ENCODE measurements around the gene COG5. TPM values are rescaled to one million over a fixed set of nuclear protein-coding genes. Genes with fewer than 3 reads are reported as not detected.

Gene COG5
- 10 to 100 TPM; 23.9 to 36.5 (median 28.1) TPM for polyA plus RNA-seq (ENCODE audit: insufficient read length in 10 of 10)
- long read RNA-seq, donor 1, full-length matches to known transcripts: 4 of 4 reads
- long read RNA-seq, donor 1, partial matches to known transcripts: 0 of 4 reads
- long read RNA-seq, donor 1, other reads (novel, unspliced or antisense): 0 of 4 reads
- long read RNA-seq, donor 2, full-length matches to known transcripts: 4 of 72 reads
- long read RNA-seq, donor 2, partial matches to known transcripts: 68 of 72 reads
- long read RNA-seq, donor 2, other reads (novel, unspliced or antisense): 0 of 72 reads
- long read RNA-seq, donor 3: 0 reads
- long read RNA-seq, donor 4, full-length matches to known transcripts: 2 of 35 reads
- long read RNA-seq, donor 4, partial matches to known transcripts: 7 of 35 reads
- long read RNA-seq, donor 4, other reads (novel, unspliced or antisense): 26 of 35 reads
- long read RNA-seq, donor 5, full-length matches to known transcripts: 3 of 3 reads
- long read RNA-seq, donor 5, partial matches to known transcripts: 0 of 3 reads
- long read RNA-seq, donor 5, other reads (novel, unspliced or antisense): 0 of 3 reads
- long read RNA-seq, donor 6, full-length matches to known transcripts: 6 of 11 reads
- long read RNA-seq, donor 6, partial matches to known transcripts: 5 of 11 reads
- long read RNA-seq, donor 6, other reads (novel, unspliced or antisense): 0 of 11 reads
- long read RNA-seq, donor 7, full-length matches to known transcripts: 3 of 3 reads
- long read RNA-seq, donor 7, partial matches to known transcripts: 0 of 3 reads
- long read RNA-seq, donor 7, other reads (novel, unspliced or antisense): 0 of 3 reads
- long read RNA-seq, donor 8, full-length matches to known transcripts: 3 of 3 reads
- long read RNA-seq, donor 8, partial matches to known transcripts: 0 of 3 reads
- long read RNA-seq, donor 8, other reads (novel, unspliced or antisense): 0 of 3 reads
- long read RNA-seq, donor 9, partial matches to known transcripts: 6 of 6 reads
- long read RNA-seq, donor 9, other reads (novel, unspliced or antisense): 0 of 6 reads

DNA sequence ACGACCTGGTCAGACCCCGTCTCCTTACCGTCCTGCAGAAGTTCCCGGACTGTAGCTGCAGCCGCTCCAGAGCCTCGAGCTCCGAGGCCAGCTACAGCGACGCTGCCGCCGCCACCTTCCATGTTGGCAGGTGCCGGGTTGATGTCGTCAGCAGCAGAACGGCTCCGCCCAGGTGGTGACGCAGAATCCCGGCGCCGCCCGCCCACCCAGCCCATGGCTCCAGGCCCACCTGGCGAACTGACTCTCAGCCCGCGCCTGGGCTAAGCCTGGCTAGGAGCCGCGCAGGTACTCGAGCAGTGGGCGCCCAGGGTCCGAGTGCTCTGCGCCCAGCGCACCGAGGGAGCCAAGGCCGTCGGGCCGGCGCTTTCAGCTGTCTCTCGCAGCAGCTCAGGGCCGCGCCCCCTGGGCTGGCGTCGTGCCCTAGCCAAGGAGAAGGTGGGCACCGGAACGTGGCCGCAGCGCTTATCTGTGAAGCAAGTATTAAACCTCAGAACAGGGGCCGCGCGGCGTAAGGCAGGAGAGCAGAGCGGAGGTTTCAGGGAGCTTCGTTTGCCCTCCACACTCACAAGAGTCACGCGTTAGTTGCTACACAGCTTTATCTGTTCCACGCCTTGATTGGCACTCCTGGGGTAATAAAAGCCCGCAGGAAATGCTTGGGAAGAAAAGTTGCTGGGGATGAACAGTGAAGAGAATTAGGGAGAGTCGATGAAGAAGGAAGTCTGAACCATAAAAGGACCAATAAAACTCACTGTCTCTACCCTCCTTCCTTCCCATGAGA lies at the start of gene COG5, which contains the start of gene DUS4L:
Gene COG5, minus strand, starts transcription at position 146 of the 778 bp plus-strand sequence. Its CDS starts 24 bp downstream, at position 122.
Gene DUS4L, plus strand, starts transcription at position 197 of the 778 bp plus-strand sequence. CDS start 3,100 bp downstream, outside the sequence.
- peak; percentile 80 to 96 (median 90) for DNase-seq

DNA sequence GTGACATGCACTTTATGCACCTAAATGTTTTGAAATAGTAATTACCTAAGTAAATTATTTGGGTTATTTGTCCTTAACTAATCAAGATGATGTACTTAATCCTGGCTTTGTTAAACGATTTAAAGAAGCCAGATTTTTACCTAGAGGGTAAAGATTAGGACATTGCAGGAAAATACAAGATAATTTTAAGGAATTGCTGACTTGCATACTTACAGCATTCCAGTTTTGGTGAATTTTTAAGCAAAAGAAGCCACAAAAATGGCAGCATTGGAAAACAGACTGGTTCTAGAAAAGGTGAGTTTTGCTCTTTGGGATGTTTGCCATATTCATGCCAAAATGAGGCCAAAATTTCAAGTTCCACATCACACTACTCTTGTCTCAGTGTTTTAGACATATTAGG lies 49.7 kb upstream of the COG5 start:
- DNase-seq: no peak

DNA sequence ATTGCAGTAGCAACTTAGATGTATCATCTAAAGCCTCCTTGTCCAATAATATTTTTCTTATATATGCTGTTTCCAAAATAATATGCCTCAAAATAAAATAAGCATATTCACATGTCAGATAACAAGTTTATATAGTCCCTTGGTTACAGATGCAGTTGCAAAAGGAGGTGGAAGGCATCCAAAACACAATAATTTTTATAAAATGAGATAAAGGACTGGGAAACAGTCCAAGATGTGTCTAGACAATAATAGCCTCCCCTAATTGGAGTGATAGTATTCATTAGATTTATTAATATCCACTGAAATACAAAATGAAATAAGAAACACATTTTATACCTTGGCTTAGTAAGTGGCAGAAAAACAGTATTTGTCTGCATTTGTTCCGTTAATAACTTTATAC lies 46.6 kb upstream of the COG5 start:
- peak in 2 of 3 donors; percentile 9 to 11 for DNase-seq

DNA sequence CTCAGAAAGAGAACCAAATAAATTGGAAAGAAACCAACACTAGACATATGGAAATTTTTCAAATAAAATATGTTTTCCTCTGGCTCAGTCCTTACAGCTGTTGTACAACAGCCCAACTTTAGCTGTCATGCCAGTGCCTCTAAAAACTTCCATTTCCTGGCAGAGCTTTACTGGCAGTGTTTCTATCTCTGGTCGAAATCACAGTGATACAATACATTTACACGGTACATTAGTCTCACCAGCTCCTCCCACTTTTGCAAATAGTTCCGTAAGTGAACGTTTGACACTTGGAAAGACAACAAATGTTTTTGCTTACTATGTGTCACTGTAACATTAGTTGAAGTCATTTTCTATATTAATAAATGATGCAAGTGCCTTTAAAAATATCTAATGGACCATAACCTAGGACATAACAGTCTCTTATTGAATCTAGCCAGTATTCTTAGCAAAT lies 46.1 kb upstream of the COG5 start:
- peak; percentile 29 to 79 (median 55) for DNase-seq

DNA sequence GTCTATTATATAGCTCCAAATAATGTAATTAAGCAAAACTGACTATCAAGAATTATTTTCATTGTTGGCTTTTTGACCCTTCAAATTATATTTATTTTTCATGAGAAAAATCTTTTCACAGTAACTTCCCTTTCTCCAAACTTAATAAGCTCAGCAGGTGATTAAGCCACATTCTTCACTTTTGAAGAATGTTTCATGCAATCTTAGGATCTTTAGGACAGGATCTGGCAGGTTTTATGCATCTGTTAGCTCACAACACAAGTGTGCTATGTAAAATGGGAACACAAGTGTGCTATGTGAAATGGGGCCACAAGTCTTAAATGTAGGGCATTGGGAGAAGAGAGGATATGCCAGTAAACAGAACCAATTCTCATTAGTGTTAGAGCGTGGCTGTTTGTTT lies 42.6 kb upstream of the COG5 start:
- DNase-seq: no peak

DNA sequence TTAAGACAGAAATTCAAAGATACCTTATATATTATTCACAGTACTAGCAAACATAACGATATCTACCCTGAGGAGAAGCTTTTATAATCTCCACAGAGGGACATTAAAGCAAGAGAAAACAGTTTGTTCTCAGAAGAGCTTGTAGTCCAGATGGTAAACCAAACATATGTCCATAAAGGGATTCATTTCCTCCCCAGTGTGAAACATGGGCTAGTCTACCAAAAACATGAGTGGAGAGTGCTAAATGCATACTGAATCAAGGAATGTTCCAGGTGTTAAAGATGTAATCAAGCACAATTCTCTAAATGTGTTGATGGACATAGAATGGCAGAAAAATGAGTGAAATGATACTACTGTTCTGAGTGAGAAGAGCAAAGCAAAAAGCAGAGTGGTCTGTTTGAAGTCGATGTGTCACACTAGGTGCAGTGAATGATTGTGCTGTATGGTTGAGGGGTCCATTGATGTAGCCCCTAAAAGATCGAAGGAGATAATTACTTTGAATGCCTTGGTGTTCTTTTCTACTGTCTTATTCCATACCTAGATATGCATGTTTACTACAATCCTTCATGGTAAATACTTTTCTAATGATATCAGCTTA lies 41.6 kb upstream of the COG5 start:
- no peak for DNase-seq

DNA sequence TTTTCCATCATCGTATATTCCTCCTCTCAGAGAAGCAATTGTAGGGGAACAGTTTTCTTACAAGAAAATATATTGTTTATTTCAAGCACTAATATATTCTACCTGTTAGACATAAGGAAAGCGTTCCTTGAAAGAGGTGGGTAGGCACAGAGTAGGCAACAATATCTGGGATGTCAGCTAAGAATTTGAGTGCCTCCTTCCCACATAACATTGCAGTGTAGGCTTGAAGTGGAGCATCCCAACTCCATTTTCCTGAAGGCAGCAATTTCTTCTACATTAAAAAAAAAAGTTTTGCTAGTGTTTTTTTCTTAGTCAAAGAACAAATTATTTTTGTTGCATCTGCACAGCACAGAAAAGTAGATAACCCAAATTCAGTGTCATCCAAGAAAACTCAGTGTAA lies 37.1 kb upstream of the COG5 start:
- DNase-seq: no peak

DNA sequence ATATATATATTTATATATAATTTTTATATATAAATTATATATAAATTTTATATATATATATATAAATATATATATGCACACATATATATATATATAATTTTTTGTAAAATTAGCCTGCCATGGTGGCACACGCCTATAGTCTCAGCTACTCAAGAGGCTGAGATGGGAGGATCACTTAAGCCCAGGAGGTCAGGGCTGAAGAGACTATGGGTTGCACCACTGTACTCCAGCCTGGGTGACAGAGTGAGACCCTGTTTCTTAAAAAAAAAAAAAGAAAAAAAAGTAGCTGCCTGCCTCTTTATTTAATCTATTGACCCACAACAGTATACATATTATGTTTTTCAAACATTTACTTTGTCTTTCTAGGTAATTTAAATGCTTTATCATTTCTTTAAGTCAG lies 35.5 kb upstream of the COG5 start:
- no peak for DNase-seq

DNA sequence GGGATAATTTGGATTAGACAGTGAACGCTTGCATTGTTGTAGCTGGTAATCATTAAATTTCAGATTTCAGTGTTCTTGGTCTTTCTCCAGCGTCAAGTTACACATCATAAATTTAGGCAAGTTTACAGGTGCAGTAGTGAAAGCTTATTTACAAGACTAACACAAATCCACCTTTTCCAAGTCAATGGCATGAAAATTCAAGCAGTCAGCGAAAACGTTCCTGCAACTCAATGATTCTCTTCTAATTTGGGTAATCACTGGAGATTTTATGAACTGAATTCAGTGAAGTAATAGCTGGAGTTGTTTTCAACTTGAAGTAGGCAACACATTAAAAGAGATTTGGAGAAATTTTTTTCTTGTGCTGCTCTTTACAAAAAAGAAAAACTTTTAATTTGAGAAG lies 34.2 kb upstream of the COG5 start:
- no peak for DNase-seq

DNA sequence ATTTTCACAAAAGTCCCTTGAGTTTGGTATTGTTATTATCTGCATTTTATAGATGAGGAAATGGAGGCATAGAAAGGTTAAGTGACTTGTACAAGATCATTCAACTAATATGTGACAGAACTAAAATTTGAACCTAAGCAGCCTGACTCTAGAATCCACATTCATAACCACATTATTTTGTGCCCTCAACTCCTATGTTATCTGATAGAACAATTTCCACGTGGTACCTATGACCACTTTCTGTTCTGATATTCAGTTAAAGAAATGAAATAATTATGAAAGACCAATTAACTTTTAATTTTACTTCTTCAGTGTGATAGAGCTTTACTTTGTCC lies 33.8 kb upstream of the COG5 start:
- no peak for DNase-seq

DNA sequence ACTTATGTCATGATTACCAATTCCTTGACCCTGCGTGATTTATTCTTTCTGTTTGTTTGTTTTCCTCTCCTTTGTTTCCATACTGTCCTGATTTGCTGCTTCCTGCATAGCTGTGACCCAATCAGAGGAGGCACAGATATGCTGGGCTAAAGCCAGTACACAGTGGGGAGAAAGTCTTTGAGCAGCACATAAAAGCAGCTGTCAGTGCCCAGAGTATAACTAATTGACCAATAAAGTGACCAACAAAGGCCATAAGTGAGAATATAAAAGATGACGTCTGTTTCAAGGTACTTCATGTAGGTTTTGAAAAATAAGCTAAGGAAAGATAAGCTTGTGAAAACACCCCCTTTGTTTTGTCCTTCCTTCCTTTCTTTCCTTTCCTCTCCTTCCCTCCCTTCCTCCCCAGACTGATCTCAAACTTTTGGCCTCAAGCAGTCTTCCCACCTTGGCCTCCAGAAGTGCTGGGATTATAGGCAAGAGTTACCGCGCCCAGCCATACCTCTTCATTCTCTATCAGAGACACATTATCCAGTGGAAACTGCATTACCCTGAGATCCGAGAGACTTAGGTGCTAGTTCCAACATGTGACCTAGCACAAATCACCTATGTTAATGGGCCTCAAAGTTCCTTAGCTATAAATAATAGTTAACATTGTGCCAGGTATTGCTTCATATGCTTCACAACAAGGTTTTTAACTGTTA lies 33.3 kb upstream of the COG5 start:
- no peak for DNase-seq

DNA sequence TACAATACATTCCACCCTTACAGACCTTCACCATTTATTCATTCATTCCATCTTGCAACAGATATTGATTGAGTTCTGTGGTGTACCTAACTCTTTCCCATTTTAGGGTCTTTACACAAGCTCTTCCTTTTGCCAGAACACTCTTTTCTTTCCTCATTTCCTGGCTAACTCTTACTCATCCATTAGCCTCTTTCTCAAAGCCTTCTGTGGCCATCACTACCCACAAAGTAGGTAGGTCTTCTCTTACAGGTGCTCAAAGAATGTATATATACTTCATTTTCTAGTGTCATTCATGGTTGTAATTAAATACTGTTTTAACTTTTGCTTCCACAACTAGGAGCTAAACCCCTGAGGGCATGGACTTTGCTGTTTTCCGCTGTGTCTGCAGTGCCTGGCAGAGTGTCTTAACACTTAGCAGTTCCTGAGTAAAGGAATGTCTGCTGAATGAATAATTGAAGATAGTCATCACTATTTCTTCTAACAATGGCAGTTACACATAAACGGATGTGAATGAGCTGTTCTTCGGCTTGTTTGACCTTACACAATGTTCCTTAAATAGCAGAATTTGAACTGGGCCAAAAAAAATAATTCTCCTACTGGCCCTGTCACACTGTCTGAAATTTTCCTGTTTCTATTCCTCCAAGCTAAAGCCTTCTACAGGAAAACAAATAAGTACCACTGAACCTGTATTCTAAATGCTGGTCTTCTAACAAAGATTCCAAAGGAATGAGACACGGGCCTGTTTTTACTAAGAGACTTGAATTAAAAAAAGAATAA lies 31.4 kb upstream of the COG5 start:
- peak in 1 of 3 donors; percentile 78 for DNase-seq

DNA sequence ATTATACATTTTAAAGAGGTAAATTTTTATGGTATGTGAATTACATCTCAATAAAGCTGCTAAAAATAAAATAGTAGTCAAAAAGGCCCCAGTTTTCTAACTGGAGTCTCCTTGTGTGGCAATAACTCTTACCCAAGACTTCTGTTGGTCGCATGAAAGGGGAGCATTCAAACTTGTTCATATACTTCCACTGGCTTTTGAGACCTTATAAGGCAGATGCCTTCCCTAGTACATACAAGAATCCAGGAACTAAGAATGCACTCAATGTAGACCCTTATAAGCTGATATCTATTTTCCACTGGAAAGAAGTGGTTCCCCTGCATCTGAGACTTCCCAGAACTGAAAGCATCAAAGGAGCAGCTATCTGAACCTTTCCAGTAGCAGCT lies 29.3 kb upstream of the COG5 start:
- DNase-seq: no peak

DNA sequence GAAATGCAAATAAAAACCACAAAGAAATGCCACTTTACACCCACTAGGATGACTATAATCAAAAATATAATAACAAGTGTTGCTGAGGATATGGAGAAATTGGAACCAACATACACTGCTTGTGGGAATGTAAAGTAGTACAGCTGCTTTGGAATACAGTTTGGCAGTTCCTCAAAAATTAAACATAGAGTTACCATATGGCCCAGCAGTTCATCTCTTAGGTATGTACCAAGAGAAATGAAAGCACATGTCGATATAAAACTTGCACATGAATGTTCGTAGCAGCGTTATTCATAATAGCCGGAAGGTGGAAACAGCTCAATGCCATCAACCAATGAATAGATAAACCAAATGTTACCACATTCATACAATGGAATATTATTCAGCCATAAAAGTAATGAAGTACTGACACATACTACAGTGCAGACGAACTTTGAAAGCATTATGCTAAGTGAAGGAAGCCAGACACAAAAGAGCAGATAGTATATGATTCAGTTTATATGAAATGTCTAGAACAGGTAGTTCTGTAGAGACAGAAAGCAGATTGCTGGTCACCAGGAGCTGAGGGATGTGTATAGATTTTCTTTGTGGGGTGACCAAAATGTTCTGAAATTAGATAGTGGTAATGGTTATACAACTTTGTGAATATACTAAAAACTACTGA lies 28.8 kb upstream of the COG5 start:
- peak in 1 of 3 donors; percentile 64 for DNase-seq

DNA sequence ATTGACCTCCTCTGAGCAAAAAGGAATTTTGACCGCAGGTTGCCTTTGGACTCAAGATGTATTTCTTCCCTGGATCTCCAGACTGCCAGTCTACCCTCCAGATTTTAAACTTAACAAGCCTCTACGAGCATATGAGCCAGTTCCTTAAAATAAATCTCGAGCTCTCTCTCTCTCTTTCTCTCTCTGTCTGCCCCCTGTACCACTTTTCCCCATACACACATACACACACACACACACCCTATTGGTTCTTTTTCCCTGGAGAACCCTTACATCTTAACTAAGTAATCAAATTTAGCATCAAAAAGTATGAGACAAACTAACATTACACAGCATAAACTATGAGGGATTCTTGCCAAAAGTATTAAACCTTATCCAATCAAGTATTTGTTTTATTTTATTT lies 27.7 kb upstream of the COG5 start:
- DNase-seq: no peak

DNA sequence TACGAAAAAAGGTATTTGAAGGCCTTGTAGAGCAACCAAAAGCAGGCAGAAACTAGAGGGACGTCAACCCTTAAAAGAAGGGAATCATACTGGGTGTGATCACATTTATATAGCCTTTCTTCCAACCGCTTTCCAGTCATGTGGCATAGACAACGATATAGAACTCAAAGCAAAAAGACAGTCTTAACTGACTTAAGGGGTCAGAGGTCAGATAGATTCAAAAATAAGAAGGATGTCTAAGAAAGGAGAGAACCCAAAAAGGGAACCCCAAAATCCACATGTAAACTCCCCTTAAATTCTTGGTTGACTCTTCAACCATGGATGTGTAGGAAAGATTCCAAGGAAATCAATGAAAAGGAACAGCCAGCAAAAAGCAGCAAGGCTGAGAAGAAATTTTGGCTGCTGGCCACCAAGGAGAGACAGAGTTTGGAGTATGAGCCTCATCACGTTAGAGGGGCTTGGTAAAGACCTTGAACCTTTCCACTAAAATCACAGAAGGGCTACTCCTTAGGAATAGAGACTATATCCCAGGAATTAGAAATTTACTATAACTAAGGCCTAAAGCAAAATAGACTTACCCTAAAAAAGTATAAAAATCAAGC lies 24.9 kb upstream of the COG5 start:
- DNase-seq: no peak

DNA sequence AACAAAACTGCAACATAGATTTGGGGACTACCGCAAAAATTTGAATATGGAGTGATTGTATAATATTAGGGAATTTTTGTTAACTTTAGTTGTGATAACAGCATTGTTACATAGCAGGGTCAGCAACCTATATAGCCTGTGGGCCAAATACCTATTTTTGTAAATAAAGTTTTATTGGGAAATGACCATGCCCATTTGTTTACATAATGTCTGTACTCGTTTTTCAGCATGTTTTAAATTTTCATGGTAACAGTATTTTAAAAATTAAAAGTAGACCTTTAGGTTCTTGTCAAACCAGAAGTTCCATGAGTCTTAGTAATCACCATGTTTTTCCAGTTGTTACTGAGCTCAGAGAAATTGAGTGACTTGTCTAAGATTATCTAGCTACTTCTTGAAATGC lies 21.0 kb upstream of the COG5 start:
- no peak for DNase-seq

DNA sequence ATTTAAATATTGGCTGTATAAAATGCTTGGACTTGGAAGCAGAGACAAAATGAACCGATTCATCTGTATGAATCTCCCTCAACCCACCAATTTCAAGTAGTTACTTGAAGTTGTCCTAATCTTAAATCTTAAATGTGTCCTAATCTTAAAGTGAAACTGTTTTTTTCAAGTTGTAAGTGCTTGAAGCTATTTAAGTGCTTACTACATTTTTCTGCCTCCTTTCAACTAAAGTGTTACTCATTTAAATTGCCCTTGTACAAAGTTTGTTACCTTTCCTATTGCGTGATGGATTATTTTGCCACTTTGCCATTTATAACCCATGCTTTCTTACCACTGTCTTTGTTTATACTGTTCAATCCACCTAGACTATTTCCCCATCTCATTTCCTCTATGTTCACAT lies 19.2 kb upstream of the COG5 start:
- no peak for DNase-seq

Measured in muscle of back (tissue), 13 donors.